WI38 (cell line): Measurements from ENCODE around the gene SCGB1D2.

Experiments
- H3K4me3 ChIP-seq: 2 replicates; pipeline ENCODE4 v1.5.1; 2011; ENCODE audit warnings: low read depth, mild to moderate bottlenecking, control low read depth, low read length
- CTCF ChIP-seq: IDR thresholded peaks from 2 replicates; pipeline ENCODE4 v1.5.1; 2012; ENCODE audit warnings: low read depth, mild to moderate bottlenecking, control low read depth, low read length

The SCGB1D2 gene

GRCh38 chr11:62256281-62256680, 14.2 kb downstream of the SCGB1D2 start:
- no peak overlapping the region for H3K4me3 ChIP-seq
- TF ChIP-seq CTCF: no peak

- no peak overlapping the region for H3K4me3 ChIP-seq
- TF ChIP-seq CTCF: no peak
These were observed 18.4 kb downstream of the SCGB1D2 start for GRCh38 chr11:62260261-62260953.

GRCh38 chr11:62264004-62264403, 22.0 kb downstream of the SCGB1D2 start:
- no peak for TF ChIP-seq CTCF
- H3K4me3 ChIP-seq: no peak overlapping the region

- TF ChIP-seq CTCF: no peak
- H3K4me3 ChIP-seq: no peak overlapping the region
These were observed 24.5 kb downstream of the SCGB1D2 start for GRCh38 chr11:62266558-62266957.

- no peak overlapping the region for H3K4me3 ChIP-seq
These were observed 25.0 kb downstream of the SCGB1D2 start for GRCh38 chr11:62267050-62267449.

GRCh38 chr11:62267576-62267975, 25.5 kb downstream of the SCGB1D2 start:
- no peak overlapping the region for H3K4me3 ChIP-seq
- TF ChIP-seq CTCF: no peak

More at GRCh38 chr11:62267050-62267449, 25.0 kb downstream of the SCGB1D2 start:
- TF ChIP-seq CTCF: no peak

- H3K4me3 ChIP-seq: no peak within 1 kb of the TSS
- TF ChIP-seq CTCF: no peak
These were observed 27.7 kb downstream of the SCGB1D2 start, which contains the start of gene SCGB2A2 for GRCh38 chr11:62269654-62270278. SCGB2A2 (plus strand) TSS chr11:62270158; CDS start chr11:62270217, 59 bp downstream.
